22Rv1 (cell line): Measurements from ENCODE around the gene RGS9BP.

Experiments
- CTCF ChIP-seq: fragments of 450-650 bp; IDR thresholded peaks from 2 replicates; pipeline ENCODE4 v1.5.1; 2017; ENCODE audit warnings: mild to moderate bottlenecking
- ZFX ChIP-seq: fragments of 450-650 bp; IDR thresholded peaks from 2 replicates; pipeline ENCODE4 v1.6.1; 2017; ENCODE audit warnings: antibody characterized with exemption, borderline replicate concordance

GRCh38 chr19:32682317-32682716, 6.7 kb downstream of the RGS9BP start:
- TF ChIP-seq CTCF: no peak
- TF ChIP-seq ZFX: no peak
